KMS-11 (cell line): ENCODE measurements around the gene CLBA1.

Experiments
- H2AFZ ChIP-seq: fragments of 200-600 bp; sonication (generic); 2 replicates; pipeline ENCODE4 v1.6.1; 2016; ENCODE audit warnings: antibody characterized with exemption, mixed run types, low read depth
- H3K27ac ChIP-seq: fragments of 200-600 bp; sonication (generic); 2 replicates; pipeline ENCODE4 v1.6.1; 2016; ENCODE audit warnings: mild to moderate bottlenecking, mixed run types
- H3K27me3 ChIP-seq: fragments of 200-600 bp; sonication (generic); 2 replicates; pipeline ENCODE4 v1.6.1; 2017; ENCODE audit warnings: mild to moderate bottlenecking, low read depth, mixed run types, moderate library complexity; ENCODE audit not compliant: insufficient read depth
- H3K36me3 ChIP-seq: fragments of 200-600 bp; sonication (generic); 2 replicates; pipeline ENCODE4 v1.6.1; 2017; ENCODE audit warnings: mild to moderate bottlenecking, mixed run types; ENCODE audit not compliant: insufficient read depth
- H3K4me1 ChIP-seq: fragments of 200-600 bp; sonication (generic); 2 replicates; pipeline ENCODE4 v1.6.1; 2016; ENCODE audit warnings: mild to moderate bottlenecking, low read depth, mixed run types; ENCODE audit not compliant: poor library complexity, severe bottlenecking
- H3K4me2 ChIP-seq: fragments of 200-600 bp; sonication (generic); 2 replicates; pipeline ENCODE4 v1.7.0; 2016; ENCODE audit warnings: mild to moderate bottlenecking, mixed run types
- H3K4me3 ChIP-seq: fragments of 200-600 bp; sonication (generic); IDR thresholded peaks from 2 replicates; pipeline ENCODE4 v1.6.1; 2017; ENCODE audit warnings: low read depth, low read length, mixed read lengths; ENCODE audit not compliant: insufficient read depth
- H3K79me2 ChIP-seq: fragments of 200-600 bp; sonication (generic); 2 replicates; pipeline ENCODE4 v1.6.1; 2016; ENCODE audit warnings: low read depth, mixed run types; ENCODE audit not compliant: insufficient read depth
- H3K9ac ChIP-seq: fragments of 200-600 bp; sonication (generic); 2 replicates; pipeline ENCODE4 v1.6.1; 2016; ENCODE audit warnings: mild to moderate bottlenecking, mixed run types
- H4K20me1 ChIP-seq: fragments of 200-600 bp; sonication (generic); 2 replicates; pipeline ENCODE4 v1.6.1; 2016; ENCODE audit warnings: mild to moderate bottlenecking, mixed run types; ENCODE audit not compliant: insufficient read depth
- TF ChIP-seq, protein P1 (sequence below): fragments of 200-600 bp; sonication (generic); conservative IDR thresholded peaks from 2 replicates; pipeline ENCODE4 v1.6.1; 2017; ENCODE audit warnings: low read depth, mild to moderate bottlenecking, antibody characterized with exemption, low read length, moderate library complexity, mixed read lengths

The CLBA1 gene

DNA sequence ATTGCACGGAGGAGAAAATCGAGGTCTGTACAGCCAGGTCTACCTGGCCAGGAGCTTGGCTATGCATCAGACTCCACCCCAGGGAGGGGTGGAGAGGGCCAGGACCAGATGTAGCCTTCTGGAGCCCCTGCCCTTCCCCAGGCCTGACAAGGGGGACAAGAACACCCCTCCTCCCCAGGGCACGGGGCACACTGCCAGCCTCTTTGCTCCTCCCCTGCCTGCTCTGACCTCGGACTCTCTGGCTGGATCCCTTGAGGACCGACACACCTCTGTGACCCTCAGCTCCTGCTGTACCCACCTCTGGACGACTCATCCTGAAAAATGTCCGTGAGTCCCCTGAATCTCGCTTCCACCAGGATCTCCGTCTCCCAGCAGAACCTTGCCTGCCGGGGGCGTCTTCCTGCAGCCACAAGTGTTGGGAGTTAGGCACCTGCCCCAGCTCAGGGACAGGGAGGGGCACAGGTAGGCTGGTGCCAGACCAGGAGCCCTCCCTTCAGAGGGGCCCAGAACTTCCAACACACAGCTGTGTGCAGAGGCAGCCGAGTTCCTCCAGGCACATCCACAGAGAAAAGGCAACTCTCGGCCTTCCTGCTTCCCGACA, 29.2 kb upstream of the CLBA1 start:
- no peak overlapping the region for H2AFZ ChIP-seq
- no peaks in the 10 kb centered on the region for H3K79me2 ChIP-seq
- no peak overlapping the region for H3K4me2 ChIP-seq
- TF ChIP-seq, protein P1, sequence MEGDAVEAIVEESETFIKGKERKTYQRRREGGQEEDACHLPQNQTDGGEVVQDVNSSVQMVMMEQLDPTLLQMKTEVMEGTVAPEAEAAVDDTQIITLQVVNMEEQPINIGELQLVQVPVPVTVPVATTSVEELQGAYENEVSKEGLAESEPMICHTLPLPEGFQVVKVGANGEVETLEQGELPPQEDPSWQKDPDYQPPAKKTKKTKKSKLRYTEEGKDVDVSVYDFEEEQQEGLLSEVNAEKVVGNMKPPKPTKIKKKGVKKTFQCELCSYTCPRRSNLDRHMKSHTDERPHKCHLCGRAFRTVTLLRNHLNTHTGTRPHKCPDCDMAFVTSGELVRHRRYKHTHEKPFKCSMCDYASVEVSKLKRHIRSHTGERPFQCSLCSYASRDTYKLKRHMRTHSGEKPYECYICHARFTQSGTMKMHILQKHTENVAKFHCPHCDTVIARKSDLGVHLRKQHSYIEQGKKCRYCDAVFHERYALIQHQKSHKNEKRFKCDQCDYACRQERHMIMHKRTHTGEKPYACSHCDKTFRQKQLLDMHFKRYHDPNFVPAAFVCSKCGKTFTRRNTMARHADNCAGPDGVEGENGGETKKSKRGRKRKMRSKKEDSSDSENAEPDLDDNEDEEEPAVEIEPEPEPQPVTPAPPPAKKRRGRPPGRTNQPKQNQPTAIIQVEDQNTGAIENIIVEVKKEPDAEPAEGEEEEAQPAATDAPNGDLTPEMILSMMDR: no peak
- H3K36me3 ChIP-seq: no peaks in the 10 kb centered on the region
- H3K27ac ChIP-seq: no peak overlapping the region
- no peaks in the 10 kb centered on the region; the same call in 1 of the 2 replicates for H3K27me3 ChIP-seq
- H3K9ac ChIP-seq: no peak overlapping the region
- no peaks in the 10 kb centered on the region for H3K4me1 ChIP-seq
- H3K4me3 ChIP-seq: no peak overlapping the region
- no peaks in the 10 kb centered on the region for H4K20me1 ChIP-seq

DNA sequence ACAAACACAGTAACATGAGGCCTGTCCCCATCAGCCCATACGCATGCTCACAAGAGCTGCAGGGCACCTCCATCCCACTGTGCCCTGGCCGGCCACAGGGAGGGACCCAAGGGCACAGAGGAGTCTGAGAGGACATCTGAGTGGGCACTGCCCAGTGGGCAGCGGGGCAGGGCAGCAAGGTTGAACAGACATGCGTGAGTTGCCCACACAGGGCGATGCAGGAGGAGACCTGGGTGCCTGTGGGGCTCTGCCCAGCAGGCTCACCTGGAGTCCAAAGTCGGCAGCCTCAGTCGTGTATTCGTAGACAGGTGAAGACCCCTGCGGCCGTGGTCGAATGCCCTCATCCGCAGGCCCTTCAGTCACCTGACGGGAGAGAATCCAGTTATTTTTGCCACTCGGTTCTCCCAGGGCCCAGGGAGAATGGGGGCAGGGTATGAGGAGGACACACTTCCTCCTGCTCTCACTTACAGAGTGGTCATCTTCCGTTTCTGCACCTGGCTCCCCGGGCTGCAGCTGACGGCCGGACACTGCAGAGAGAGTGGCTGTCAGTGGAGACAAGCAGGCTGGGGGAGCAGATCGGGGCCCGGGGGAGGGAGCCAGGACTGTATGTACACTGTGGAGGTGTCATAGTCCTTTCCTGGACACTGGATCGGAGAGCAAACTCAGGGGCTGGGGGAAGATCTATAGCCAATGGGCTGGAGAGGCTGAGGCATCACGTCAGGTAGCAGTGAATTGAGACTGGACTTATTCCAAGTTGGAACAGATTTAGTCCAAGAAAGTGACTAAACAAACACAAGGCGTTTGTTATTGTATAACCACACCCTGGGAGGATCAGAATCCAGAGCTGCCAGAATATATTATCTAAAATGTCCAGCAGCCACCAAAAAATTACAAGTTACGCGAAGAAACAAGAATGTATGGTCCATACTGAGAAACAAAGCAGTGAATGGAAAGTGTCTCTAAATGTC, 28.2 kb upstream of the CLBA1 start:
- Histone ChIP-seq H3K36me3 (no peaks in the 10 kb centered on the region), H4K20me1 (no peaks in the 10 kb centered on the region), H3K4me3 (no peak overlapping the region), H3K9ac (no peak overlapping the region), H3K27me3 (no peaks in the 10 kb centered on the region; the same call in 1 of the 2 replicates), H2AFZ (no peak overlapping the region), H3K27ac (no peak overlapping the region), H3K79me2 (no peaks in the 10 kb centered on the region), H3K4me1 (no peaks in the 10 kb centered on the region), H3K4me2 (no peak overlapping the region)
- TF ChIP-seq, protein P1: no peak

DNA sequence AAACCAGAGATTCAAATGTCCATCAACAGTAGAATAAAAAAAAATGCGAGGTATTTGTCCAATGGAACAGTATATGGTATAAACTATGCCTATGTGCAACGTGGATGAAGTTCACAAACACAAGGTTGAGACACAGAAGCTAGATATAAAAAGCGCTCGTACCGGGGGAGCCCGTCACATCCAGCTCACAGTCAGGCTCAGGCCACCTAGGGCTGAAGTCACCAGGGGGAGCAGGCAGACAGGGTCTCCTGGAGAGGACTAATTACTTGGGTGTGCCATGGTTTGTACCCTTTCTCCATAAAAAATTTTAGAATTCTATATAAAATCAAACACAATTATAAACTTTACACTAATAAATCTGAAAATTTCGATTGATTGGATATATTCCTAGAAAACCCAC, 21.0 kb upstream of the CLBA1 start:
- Histone ChIP-seq H4K20me1 (no peaks in the 10 kb centered on the region), H3K27me3 (no peaks in the 10 kb centered on the region), H3K36me3 (no peaks in the 10 kb centered on the region), H3K9ac (no peak overlapping the region), H2AFZ (no peak overlapping the region), H3K79me2 (no peaks in the 10 kb centered on the region), H3K4me2 (no peak overlapping the region), H3K4me3 (no peak overlapping the region), H3K27ac (no peak overlapping the region), H3K4me1 (no peaks in the 10 kb centered on the region)
- TF ChIP-seq, protein P1: no peak

DNA sequence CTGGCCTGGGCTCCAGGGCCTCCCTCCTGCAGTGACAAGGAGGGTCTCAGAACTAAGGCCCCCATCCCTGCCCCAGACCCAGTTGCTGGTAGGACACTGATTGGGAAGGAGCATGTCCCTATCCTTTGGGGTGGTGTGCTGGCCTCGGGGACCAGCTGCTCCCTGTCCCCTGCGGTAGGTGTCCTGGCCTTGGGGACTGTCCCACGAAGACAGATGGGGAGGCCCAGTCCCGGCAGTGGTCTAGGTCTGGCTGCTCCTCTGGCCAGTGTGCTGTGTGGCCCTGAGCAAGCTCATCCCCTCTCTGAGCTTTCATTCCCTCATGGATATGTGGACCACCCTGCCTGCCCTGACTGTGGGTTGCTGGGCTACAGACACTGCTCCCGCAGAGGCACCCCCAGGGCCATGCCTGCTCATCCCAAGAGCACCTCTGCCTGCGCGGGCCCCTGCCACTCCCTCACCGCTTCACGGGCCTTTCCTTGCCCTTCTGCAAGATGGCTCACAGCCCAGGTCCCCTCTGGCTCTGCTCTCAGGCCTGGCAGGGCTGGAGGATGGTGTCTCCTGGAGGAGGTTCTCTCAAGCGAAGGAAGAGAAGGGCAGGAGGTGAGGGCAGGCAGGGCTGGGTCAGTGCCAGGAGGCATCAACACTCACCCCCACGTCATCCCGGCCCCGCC, 19.9 kb upstream of the CLBA1 start:
- H3K9ac ChIP-seq: no peak overlapping the region
- H2AFZ ChIP-seq: no peak overlapping the region
- no peaks in the 10 kb centered on the region for H3K79me2 ChIP-seq
- H3K27ac ChIP-seq: no peak overlapping the region
- H3K4me2 ChIP-seq: no peak overlapping the region
- H3K27me3 ChIP-seq: no peaks in the 10 kb centered on the region
- TF ChIP-seq, protein P1: no peak
- no peaks in the 10 kb centered on the region for H4K20me1 ChIP-seq
- no peaks in the 10 kb centered on the region for H3K36me3 ChIP-seq
- no peak overlapping the region for H3K4me3 ChIP-seq
- no peaks in the 10 kb centered on the region for H3K4me1 ChIP-seq
